GM10847 (cell line): ENCODE results near the gene DLGAP1.

Experiments used
- POLR2A ChIP-seq: IDR thresholded peaks from 2 replicates; pipeline ENCODE4 v1.6.1; 2011; ENCODE audit not compliant: insufficient read length; ENCODE audit errors: extremely low read depth

DLGAP1 gene

DNA sequence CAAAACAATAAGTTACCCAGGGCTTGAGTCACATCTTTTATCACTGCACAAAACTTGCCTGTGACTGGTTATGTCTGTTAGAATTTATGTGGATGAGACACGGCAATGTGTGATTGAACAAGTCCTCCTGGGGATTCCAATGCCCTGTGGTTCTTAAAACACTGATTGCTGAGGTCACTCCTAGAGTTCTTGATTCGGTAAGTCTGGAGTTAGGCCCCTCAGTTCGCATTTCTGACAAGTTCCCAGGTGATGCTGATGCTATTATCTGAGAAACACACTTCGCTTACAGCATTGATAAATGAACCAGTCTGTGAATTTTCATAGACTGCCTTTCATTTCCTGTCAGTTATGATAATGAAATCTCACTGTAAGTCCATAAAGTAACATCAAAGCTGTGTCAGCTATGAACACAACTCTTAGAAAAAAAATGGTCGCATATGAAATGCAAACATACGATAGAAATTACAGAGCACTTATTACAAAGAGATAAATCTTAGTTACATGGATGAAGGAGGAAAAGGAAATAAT, 214.0 kb downstream of the DLGAP1 start:
- no peak for TF ChIP-seq POLR2A

DNA sequence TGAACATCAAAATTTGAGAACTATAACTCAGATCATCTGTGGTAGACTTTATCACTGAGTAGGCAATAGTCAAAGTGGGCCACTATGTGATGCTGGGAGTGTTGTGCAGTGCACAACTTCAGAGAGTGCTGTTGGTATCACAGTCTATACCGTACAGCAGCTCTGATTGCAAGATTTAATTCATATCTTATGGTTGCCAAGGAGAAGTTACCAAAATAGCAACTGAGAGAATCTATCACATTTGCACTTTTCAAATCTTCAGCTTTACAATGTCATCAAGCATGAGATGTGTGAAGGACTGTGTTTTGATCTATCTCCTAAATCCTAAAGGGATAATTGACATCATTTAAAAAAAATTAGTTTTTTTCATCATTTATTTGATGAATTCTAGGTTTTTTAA, 216.1 kb downstream of the DLGAP1 start:
- no peak for TF ChIP-seq POLR2A

DNA sequence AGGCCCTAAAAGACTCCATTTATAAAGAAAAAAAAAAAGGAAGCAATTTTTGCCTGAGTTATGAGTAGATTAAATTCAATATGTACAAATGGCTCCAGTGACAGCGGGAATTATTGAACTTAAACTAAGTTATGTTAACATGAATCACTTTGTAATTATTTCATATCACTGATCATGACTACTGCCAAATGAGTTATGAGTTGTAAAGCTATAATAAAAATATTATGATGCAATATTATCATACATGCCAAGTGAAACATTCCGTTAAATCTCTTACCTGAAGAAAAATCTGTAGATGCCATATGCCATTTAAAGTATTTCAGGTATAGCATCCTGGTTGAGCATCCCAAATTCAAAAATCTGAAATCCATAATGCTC, 217.5 kb downstream of the DLGAP1 start:
- no peak for TF ChIP-seq POLR2A

DNA sequence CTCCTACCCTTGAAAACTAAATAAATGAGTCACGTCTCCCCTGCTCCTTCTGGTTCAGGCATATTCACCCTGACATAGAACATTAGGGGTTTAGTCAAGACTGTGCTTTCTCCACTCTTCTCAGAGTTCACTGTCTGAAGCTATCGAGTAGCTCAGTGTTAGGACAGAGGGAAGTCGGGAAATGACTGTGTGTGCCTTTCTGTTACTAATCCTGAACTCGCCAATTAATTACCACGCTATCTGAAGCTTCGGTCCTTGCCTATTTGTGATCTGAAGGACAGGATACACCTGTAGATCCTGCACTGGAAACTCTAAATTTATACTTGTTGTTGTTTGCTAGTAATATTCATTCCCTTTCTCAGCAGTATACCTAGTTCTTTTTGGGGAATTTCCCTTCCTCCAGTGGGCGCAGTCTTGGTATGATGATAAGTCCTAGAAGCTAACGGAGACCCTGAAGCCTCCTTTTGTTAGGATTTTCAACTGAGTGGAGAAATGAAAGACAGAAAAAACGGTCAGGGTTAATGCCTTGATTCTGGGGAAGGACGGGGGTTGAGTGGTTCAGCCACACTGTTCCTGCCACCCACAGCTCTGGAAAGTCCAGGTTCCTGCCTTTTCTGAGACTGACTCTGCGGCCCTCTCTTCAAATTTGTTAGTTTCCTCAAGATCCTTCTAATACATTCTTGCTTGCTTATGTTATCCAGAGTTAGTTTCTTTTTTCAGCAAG, 218.0 kb downstream of the DLGAP1 start:
- no peak for TF ChIP-seq POLR2A

DNA sequence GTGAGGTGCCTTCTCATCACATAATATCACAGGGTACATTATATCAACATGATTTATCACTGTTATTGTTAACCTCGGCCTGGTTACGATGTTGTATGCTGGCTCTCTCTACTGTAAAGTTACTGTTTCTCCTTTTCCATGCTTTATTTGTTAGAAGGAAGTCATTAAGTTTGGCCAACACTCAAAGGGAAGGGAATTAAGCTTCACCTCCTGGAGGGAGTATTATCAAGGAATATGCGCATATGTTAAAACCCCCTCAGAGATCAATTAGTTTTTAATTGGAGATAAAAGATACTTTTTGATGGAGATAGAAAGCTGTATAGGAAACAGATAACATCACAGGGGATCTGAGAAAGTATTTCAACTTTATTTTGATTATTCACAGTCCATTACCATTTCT, 221.6 kb downstream of the DLGAP1 start:
- no peak for TF ChIP-seq POLR2A

DNA sequence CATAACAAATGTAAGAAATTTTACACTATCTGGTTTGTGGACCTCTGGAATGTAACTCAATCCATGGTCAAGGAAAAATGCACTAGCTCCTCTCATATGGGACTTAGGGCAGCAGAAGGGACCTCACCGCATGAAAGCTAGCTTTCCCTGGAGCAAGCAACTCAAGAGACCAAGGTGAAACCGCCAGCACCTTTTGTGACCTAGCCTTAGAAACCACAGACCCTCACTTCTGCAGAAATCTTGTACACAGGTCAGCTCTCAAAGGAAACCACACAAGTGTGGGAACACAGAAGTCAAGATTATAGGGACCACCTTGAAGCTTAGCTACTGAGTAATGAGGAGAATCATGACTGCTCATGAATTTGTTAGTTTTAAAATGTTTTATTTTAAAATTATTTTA, 222.5 kb downstream of the DLGAP1 start:
- no peak for TF ChIP-seq POLR2A

DNA sequence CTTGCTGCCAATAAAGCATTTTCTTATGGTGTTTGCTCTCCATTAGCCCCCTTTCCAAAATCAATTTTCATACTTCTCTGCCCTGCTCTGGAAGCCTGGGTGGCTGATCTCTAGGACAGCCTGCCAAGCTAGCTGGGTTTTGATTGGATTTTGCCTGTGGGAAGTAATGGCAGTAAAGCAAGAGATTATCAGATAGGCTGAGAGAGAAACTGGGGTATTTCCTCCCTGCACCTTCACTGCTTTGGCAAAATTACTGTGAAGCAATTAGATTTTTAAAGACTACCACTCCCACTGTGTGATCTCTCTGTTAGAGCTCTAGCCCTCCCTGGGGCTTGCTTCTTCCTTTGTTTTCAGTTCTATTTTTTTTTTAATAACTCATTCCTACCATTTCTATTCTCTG, 223.8 kb downstream of the DLGAP1 start:
- TF ChIP-seq POLR2A: no peak

DNA sequence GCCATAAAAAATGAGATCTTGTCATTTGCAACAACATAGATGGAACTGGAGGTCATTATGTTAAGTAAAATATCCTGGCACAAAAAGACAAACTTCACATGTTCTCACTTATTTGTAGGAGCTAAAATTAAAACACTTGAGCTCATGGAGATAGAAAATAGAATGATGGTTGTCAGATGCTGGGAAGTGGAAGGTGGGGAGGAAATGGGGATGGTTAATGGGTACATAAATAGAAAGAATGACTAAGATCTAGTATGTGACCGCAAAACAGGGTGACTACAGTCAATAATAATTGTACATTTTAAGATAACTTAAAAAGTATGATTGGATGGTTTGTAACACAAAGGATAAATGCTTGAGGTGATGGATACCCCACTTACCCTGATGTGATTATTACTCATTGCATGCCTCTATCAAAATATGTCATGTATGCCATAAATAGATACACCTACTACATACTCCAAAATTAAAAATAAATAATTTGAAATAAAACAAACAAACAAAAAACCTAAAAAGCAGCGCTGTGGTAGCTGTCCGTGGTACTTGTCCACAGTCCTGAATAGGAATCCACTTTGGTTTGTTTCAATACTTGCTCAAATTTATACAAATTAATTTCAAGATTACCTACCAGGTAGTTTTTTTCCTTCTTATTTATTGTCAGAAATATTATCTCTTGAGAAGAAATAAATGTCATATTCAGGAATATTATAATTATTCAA, 224.5 kb downstream of the DLGAP1 start:
- no peak for TF ChIP-seq POLR2A

DNA sequence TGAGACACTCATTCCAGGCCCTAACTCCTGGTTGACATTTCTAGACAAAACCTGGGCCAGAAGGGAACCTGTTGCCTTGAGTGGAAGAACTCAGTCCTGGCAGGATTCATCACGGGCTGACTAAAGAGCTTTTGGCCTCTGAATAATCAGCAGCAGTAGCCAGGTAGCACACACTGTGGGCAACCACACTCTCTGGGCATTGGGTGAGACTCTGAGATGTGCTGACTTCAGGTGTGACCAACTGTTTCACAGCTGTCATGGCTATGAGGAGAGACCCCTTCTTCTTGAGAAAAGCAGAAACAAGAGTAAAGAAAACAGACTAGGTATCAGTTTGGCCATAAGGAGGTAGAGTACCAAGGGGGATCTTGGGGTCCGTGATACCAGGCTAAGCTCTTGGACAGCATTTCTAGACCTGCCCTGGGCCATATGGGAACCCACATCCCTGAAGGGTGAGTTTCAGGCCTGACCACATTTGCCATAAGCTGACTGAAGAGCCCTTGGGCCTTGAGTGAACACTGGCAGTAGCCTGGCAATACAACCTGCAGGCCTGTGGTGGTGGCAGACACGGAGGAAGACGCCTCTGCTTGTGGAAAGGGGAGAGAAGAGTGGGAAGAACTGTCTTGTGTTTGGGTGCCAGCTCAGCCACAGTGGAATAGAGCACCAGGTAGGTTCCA, 230.9 kb downstream of the DLGAP1 start:
- no peak for TF ChIP-seq POLR2A

DNA sequence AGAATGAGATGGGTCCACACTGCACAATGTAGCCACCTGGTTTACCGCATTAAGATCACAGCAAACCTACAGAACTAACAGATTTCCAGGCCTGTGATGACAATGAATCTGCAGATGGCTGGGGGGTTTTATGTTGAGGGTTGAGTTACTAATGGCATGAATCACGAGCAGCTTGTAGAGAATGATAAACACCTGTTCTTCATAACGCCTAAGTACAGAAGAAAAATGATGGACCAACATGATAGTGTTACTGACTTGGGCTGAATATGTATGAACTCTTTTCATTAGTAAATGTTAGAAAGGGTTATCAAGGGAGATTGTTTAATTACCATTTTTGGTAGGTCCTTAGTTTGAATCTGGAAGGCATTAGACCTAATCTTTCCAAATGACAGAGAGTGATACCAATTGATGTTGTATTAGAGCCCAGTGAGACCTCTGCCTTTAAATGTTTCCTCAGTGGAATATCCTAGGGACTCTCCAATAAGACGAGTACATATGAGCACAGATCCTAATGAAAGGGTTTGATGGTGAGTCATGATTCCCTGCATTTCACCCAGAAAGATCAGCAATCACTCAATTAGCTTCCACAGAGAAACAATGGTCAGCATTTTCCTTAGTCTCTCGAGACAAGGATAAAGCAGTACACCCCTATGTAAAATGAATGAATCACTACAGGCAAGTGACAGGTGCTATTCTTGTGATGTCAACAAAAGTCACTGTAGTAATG, 243.8 kb downstream of the DLGAP1 start:
- no peak for TF ChIP-seq POLR2A

DNA sequence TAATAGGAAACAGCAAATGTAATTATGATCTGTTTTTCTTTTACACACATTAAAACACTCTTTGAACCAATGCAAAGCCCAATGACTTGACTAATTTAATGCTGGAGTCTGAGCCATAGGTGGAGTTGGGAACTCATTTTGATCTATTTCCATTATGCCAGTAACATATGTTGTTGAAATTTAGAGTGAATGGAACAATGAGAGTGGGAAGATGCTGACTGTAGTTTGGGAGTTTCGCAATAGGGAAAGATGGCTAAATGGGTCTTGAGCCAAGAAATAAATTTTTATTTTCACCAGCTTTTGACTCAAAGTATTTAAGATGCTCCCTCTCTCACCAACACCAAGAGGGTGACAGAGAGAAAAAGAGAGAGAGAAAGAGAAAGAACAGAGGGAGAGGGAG, 246.7 kb downstream of the DLGAP1 start:
- no peak for TF ChIP-seq POLR2A

DNA sequence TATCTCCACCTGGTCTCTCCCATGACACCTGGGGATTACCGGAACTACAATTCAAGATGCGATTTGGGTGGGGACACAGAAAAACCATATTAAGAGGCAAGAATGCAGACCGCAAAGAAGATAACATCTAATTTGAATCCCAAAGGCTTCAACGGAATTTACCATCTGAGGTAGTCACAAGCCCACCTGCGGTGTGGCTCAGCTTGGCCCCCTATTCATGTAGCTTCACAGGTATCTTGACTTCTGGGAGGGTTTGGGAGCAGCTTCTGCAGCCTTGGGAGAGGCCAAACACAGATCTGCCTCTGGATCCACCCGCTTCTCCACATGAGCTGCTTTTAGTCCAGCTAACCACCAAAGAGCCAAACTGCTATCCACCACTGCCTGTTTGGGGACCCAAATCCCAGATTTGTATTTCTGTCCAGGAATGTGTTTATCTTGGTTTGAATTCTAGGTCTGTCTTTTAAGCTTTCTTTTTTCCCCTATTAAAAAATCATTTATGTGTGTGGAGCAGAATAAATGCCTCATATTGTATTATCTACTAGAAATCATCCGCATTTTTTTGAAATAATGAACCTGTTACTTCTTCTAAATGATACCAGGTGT, 247.6 kb downstream of the DLGAP1 start:
- TF ChIP-seq POLR2A: no peak

DNA sequence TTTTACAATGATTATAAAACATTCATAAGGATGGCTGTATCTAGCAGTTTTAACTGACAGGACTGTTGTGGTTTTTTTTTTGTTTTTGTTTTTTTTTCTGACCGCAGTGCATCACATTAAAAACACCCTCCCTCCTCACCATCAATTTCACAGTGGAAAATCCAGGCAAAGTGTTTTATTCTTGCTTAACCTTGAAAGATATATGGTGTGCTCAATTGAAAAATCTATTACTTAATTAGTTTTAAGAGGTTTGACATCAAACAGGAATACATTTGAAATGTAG, 250.7 kb downstream of the DLGAP1 start:
- TF ChIP-seq POLR2A: no peak

DNA sequence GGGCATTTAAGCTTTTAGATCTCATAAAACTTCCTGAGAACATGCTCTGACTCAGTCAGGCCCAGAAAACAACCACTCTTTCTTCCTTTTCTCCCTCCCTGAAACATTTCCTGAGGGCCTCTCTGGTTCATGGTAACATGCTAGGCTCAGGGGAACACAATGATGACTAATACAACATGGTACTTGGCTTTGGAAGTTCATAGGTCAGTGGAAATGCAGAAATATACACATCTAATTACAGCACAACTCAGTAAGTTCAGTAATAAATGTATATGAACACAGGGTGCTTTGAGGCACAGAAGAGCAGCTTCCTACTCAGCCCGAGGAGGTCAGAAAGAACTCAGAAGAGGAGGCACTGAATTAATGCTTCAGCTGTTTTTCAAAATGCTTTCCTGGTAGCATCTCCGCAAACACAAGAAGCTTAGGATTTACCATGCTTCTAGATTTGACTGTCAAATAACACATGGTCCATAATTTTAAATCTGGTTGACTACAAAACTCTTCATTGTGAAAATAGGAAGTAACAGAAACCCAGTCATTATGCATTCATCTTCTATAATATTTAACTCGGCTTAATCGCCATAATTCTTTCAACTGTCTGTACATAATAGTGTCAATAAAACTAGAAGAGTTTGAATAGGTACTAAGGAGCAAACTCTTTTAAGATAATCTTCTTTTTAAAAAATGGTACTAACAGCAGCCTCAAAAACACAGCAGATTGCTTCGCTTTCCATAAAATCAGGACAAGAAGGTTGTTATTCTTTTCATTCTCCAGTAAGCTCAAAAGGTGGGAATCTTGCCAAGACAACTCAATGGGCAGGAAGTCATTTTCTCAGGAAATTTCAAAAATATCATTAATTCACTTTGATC, 251.3 kb downstream of the DLGAP1 start:
- TF ChIP-seq POLR2A: no peak
